HepG2 (cell line): ENCODE data around the gene MEF2B. TPM values are rescaled to one million over a fixed set of nuclear protein-coding genes. Genes with fewer than 3 reads are reported as not detected.

Experiments
- FOXA3 ChIP-seq: IDR thresholded peaks from 2 replicates; pipeline ENCODE4 v1.6.1; 2016; ENCODE audit warnings: missing genetic modification reagents, missing compliant biosample characterization
- HOXA9 ChIP-seq: sonication (generic); formaldehyde crosslinking; IDR thresholded peaks from 2 replicates; pipeline ENCODE4 v1.8.1; 2022; ENCODE audit warnings: missing genetic modification reagents, mild to moderate bottlenecking, moderate library complexity, borderline replicate concordance
- KDM3A ChIP-seq: IDR thresholded peaks from 2 replicates; pipeline ENCODE4 v1.6.1; 2018; ENCODE audit warnings: low read depth, missing compliant biosample characterization
- PAX8 ChIP-seq: sonication (generic); formaldehyde crosslinking; IDR thresholded peaks from 2 replicates; pipeline ENCODE4 v1.8.0; 2022; ENCODE audit warnings: mild to moderate bottlenecking, missing genetic modification reagents, borderline replicate concordance
- SKI ChIP-seq: fragments of 450-650 bp; IDR thresholded peaks from one replicate; pipeline ENCODE4 v1.6.1; 2018; ENCODE audit warnings: mild to moderate bottlenecking; ENCODE audit not compliant: partially characterized antibody
- SRSF9 ChIP-seq: fragments of 200-400 bp; formaldehyde crosslinking; IDR thresholded peaks from 2 replicates; pipeline ENCODE4 v1.6.1; 2018; ENCODE audit warnings: borderline replicate concordance, mild to moderate bottlenecking, low read depth, low read length; ENCODE audit not compliant: insufficient read depth, poor library complexity, severe bottlenecking
- ZFAT ChIP-seq: sonication (generic); formaldehyde crosslinking; conservative IDR thresholded peaks from 2 replicates; pipeline ENCODE4 v1.8.1; 2023; ENCODE audit warnings: missing genetic modification reagents, inconsistent platforms
- ZFP41 ChIP-seq: sonication (generic); formaldehyde crosslinking; IDR thresholded peaks from 2 replicates; pipeline ENCODE4 v1.4.0; 2020; ENCODE audit warnings: mild to moderate bottlenecking, missing genetic modification reagents, borderline replicate concordance
- ZMYM2 ChIP-seq: sonication (generic); formaldehyde crosslinking; IDR thresholded peaks from 2 replicates; pipeline ENCODE4 v1.8.0; 2022; ENCODE audit warnings: mild to moderate bottlenecking, missing genetic modification reagents
- ZNF121 ChIP-seq: sonication (generic); formaldehyde crosslinking; IDR thresholded peaks from 2 replicates; pipeline ENCODE4 v1.5.0; 2020; ENCODE audit warnings: mild to moderate bottlenecking, missing genetic modification reagents
- ZNF143 ChIP-seq: sonication (generic); formaldehyde crosslinking; IDR thresholded peaks from 2 replicates; pipeline ENCODE4 v1.4.0; 2020; ENCODE audit warnings: missing genetic modification reagents
- ZNF550 ChIP-seq: sonication (generic); formaldehyde crosslinking; IDR thresholded peaks from 2 replicates; pipeline ENCODE4 v1.4.0; 2020; ENCODE audit warnings: mild to moderate bottlenecking, missing genetic modification reagents, borderline replicate concordance
- ZNF564 ChIP-seq: sonication (generic); formaldehyde crosslinking; IDR thresholded peaks from 2 replicates; pipeline ENCODE4 v1.8.1; 2023; ENCODE audit warnings: mild to moderate bottlenecking, missing genetic modification reagents
- ZNF775 ChIP-seq: sonication (generic); formaldehyde crosslinking; IDR thresholded peaks from 2 replicates; pipeline ENCODE4 v1.4.0; 2020; ENCODE audit warnings: missing genetic modification reagents, mild to moderate bottlenecking, moderate library complexity, borderline replicate concordance
- polyA plus RNA-seq, 8 experiments: library from polyadenylated mRNA; depleted of rRNA in 3 of 8; stranded (reverse) in 7 of 8; unstranded in 1 of 8; fragments of >200 nt; fragmentation: Illumina TruSeq in 4 of 8; extraction: Trizol in 4 of 8; gene quantifications; 2 replicates each; pipeline versions ENCODE4 v1.2.1 to v1.2.3, GENCODE V29; 2011 to 2016; ENCODE audit warnings: low read depth in 4 of 8, missing spikeins in 1 of 8, mixed read lengths in 1 of 8; ENCODE audit not compliant: insufficient read depth in 1 of 8
- total RNA-seq, 5 experiments: library from RNA; depleted of rRNA; stranded (reverse); fragments of >200 nt; fragmentation: Illumina TruSeq; extraction: Trizol; gene quantifications; 2 replicates each; pipeline ENCODE4 v1.2.3, GENCODE V29; 2016; ENCODE audit warnings: low read depth in 1 of 5
- TF ChIP-seq, protein P1 (sequence below): sonication (generic); formaldehyde crosslinking; IDR thresholded peaks from 2 replicates; pipeline ENCODE4 v1.5.0; 2020; ENCODE audit warnings: missing genetic modification reagents, mild to moderate bottlenecking, borderline replicate concordance
- TF ChIP-seq, protein P2 (sequence below): IDR thresholded peaks from 2 replicates; pipeline ENCODE4 v1.6.1; 2016; ENCODE audit warnings: mild to moderate bottlenecking
- TF ChIP-seq, protein P3 (sequence below): sonication (generic); formaldehyde crosslinking; IDR thresholded peaks from 2 replicates; pipeline ENCODE4 v1.4.0; 2020; ENCODE audit warnings: mild to moderate bottlenecking, missing genetic modification reagents
- TF ChIP-seq, protein P4 (sequence below): IDR thresholded peaks from 2 replicates; pipeline ENCODE4 v1.6.1; 2016
- TF ChIP-seq, protein P5 (sequence below): sonication (generic); formaldehyde crosslinking; IDR thresholded peaks from 2 replicates; pipeline ENCODE4 v1.4.0; 2020; ENCODE audit warnings: low read depth, missing genetic modification reagents

The MEF2B gene
- total and polyA plus RNA-seq, 2 of the 13 experiments (the other 11 are each of a cell fraction or from before 2014, with no cell fraction given), result 1.2 to 1.7 TPM

DNA sequence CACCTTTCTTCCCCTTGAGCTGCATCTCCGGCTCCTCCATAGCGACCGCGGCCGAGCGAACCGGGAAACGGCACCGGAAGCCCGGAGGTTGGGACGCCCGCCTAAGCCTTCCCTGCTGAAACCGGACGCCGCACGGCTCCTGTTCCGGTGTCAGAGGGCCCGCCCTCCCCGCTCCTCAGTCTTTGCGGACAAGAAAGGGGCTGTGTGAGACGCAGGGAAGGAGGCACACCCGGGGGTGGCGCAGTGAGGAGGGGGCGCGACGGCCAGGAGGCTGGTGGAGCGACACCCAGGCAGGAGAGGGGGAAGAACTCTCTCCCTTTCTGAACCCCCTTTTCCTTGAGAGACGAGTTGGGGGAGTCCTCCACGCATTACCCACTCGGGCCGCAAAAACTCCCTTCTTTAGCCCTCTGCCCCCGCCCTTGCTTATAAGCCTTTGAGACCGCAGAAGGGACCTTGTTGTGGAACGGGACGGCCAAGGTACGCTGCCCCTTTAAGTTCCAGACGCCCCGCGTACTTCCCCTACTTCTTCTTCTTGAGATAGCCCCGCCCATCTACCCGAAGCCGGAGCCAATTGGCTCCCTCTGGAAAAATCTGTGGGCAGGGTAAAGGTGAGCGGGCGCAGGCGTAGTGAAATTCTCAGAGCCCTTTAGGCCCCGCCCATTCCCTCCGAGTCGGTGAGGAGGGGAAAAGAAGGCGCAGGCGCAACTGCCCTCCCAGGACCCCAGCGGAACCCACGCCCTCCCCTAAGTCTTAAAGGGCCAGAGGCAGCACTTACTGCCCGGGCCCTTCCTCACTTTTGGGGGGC, 22.2 kb upstream of the MEF2B start, which contains the start of the genes BORCS8 and RFXANK (continued):
- TF ChIP-seq PAX8 (CRISPR knock-in tag) (no peak), ZFAT (CRISPR knock-in tag) (no peak), KDM3A (CRISPR knock-in tag) (peak; percentile 80; the same call in 1 of the 2 replicates), ZFP41 (no peak), ZNF550 (CRISPR knock-in tag) (no peak), ZNF775 (no peak), ZNF564 (0 out of 2 replicates have a peak, but pooled peaks have one; percentile 64), ZMYM2 (CRISPR knock-in tag) (no peak), SKI (no peak), SRSF9 (no peak), FOXA3 (CRISPR knock-in tag) (0 out of 2 replicates have a peak, but pooled peaks have one; percentile 43), ZNF143 (CRISPR knock-in tag) (0 out of 2 replicates have a peak, but pooled peaks have one; percentile 16), ZNF121 (CRISPR knock-in tag) (0 out of 2 replicates have a peak, but pooled peaks have one; percentile 51), HOXA9 (CRISPR knock-in tag) (no peak)
- TF ChIP-seq, protein P1, sequence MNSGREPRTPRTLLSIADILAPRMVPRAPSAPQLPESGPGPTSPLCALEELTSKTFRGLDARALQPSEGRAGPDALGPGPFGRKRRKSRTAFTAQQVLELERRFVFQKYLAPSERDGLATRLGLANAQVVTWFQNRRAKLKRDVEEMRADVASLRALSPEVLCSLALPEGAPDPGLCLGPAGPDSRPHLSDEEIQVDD (CRISPR knock-in tag), result no peak
- TF ChIP-seq, protein P2, sequence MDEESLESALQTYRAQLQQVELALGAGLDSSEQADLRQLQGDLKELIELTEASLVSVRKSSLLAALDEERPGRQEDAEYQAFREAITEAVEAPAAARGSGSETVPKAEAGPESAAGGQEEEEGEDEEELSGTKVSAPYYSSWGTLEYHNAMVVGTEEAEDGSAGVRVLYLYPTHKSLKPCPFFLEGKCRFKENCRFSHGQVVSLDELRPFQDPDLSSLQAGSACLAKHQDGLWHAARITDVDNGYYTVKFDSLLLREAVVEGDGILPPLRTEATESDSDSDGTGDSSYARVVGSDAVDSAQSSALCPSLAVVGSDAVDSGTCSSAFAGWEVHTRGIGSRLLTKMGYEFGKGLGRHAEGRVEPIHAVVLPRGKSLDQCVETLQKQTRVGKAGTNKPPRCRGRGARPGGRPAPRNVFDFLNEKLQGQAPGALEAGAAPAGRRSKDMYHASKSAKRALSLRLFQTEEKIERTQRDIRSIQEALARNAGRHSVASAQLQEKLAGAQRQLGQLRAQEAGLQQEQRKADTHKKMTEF (CRISPR knock-in tag), result peak; percentile 93
- TF ChIP-seq, protein P3, sequence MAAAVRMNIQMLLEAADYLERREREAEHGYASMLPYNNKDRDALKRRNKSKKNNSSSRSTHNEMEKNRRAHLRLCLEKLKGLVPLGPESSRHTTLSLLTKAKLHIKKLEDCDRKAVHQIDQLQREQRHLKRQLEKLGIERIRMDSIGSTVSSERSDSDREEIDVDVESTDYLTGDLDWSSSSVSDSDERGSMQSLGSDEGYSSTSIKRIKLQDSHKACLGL (CRISPR knock-in tag), result peak; percentile 78; the same call in 1 of the 2 replicates
- TF ChIP-seq, protein P4, sequence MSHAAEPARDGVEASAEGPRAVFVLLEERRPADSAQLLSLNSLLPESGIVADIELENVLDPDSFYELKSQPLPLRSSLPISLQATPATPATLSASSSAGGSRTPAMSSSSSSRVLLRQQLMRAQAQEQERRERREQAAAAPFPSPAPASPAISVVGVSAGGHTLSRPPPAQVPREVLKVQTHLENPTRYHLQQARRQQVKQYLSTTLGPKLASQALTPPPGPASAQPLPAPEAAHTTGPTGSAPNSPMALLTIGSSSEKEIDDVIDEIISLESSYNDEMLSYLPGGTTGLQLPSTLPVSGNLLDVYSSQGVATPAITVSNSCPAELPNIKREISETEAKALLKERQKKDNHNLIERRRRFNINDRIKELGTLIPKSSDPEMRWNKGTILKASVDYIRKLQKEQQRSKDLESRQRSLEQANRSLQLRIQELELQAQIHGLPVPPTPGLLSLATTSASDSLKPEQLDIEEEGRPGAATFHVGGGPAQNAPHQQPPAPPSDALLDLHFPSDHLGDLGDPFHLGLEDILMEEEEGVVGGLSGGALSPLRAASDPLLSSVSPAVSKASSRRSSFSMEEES (CRISPR knock-in tag), result no peak
- TF ChIP-seq, protein P5, sequence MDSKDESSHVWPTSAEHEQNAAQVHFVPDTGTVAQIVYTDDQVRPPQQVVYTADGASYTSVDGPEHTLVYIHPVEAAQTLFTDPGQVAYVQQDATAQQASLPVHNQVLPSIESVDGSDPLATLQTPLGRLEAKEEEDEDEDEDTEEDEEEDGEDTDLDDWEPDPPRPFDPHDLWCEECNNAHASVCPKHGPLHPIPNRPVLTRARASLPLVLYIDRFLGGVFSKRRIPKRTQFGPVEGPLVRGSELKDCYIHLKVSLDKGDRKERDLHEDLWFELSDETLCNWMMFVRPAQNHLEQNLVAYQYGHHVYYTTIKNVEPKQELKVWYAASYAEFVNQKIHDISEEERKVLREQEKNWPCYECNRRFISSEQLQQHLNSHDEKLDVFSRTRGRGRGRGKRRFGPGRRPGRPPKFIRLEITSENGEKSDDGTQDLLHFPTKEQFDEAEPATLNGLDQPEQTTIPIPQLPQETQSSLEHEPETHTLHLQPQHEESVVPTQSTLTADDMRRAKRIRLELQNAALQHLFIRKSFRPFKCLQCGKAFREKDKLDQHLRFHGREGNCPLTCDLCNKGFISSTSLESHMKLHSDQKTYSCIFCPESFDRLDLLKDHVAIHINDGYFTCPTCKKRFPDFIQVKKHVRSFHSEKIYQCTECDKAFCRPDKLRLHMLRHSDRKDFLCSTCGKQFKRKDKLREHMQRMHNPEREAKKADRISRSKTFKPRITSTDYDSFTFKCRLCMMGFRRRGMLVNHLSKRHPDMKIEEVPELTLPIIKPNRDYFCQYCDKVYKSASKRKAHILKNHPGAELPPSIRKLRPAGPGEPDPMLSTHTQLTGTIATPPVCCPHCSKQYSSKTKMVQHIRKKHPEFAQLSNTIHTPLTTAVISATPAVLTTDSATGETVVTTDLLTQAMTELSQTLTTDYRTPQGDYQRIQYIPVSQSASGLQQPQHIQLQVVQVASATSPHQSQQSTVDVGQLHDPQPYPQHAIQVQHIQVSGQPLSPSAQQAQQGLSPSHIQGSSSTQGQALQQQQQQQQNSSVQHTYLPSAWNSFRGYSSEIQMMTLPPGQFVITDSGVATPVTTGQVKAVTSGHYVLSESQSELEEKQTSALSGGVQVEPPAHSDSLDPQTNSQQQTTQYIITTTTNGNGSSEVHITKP (CRISPR knock-in tag), result peak; percentile 64; the same call in 1 of the 2 replicates
